Body of pancreas (tissue), 4 donors: ENCODE results near the gene PRM1. TPM values are rescaled to one million over a fixed set of nuclear protein-coding genes. Genes with fewer than 3 reads are reported as not detected.

Experiments used
- ATAC-seq: fragments of 150-250 bp; one replicate; pipeline ENCODE4 v1.9.1; 2016
- DNase-seq, 4 donors: peaks; one replicate each; pipeline ENCODE4 v3.0.0-alpha.2; 2019
- H3K27ac ChIP-seq, 4 donors: fragments of 200-600 bp; sonication (generic); 1 replicate in 3 of 4; 2 replicates in 1 of 4; pipeline versions ENCODE4 v1.5.1 to v1.6.1; 2016 to 2019; ENCODE audit warnings: mild to moderate bottlenecking in 1 of 4, mixed read lengths in 1 of 4, moderate library complexity in 1 of 4
- H3K27me3 ChIP-seq, 2 donors: fragments of 200-600 bp; sonication (generic); one replicate each; pipeline ENCODE4 v1.6.0; 2016; ENCODE audit warnings: mild to moderate bottlenecking in 1 of 2
- H3K36me3 ChIP-seq, 2 donors: fragments of 200-600 bp; sonication (generic); replicated peaks in 1 of 2; 2 replicates each; pipeline ENCODE4 v1.5.1; 2016; ENCODE audit warnings: low read depth in 2 of 2; ENCODE audit not compliant: insufficient read depth in 1 of 2
- H3K4me1 ChIP-seq: fragments of 200-600 bp; sonication (generic); one replicate; pipeline ENCODE4 v1.6.0; 2016
- H3K4me3 ChIP-seq, 2 donors: fragments of 200-600 bp; sonication (generic); 1 replicate in 1 of 2; 2 replicates in 1 of 2; pipeline ENCODE4 v1.5.1; 2016 to 2019
- H3K9me3 ChIP-seq, 3 donors: fragments of 200-600 bp; sonication (generic); 1 replicate in 2 of 3; 2 replicates in 1 of 3; pipeline ENCODE4 v1.5.1; 2016
- CTCF ChIP-seq, 7 experiments: fragments of 450-650 bp in 4 of 7; fragments of 200-600 bp in 3 of 7; sonication (generic) in 3 of 7; IDR thresholded peaks; one replicate each; pipeline ENCODE4 v1.5.1; 2016 to 2019; ENCODE audit warnings: antibody characterized with exemption in 7 of 7
- POLR2A ChIP-seq, 3 donors: fragments of 450-650 bp; IDR thresholded peaks; one replicate each; pipeline ENCODE4 v1.6.1; 2016; ENCODE audit warnings: antibody characterized with exemption in 3 of 3, mild to moderate bottlenecking in 2 of 3
- WGBS, 2 donors: methylation state at CpG; one replicate each; pipeline ENCODE4 v1.1.5; 2017; 5-methylcytosine and 5-hydroxymethylcytosine counted together
- intact Hi-C: fragments of 100-400 bp; cut with DNase I; formaldehyde crosslinking; loops from one replicate; pipeline ENCODE4 v1.15.1; 2023
- total RNA-seq, 2 donors: library from RNA; depleted of rRNA; stranded (reverse); fragments of >200 nt; gene quantifications; one replicate each; pipeline ENCODE4 v1.1.0, GENCODE V29; 2016

PRM1 gene
- total RNA-seq, 2 donors from 2014 or later, result not detected

- no peak for TF ChIP-seq POLR2A (IDR thresholded peaks at IDR 0.05)
- TF ChIP-seq CTCF (IDR thresholded peaks at IDR 0.05), result no peak
- ATAC-seq (no peak), DNase-seq (no peak)
- no peaks in the 10 kb centered on the region for H3K4me1 ChIP-seq
- 82 to 83% methylated on average over 12 of the region's 12 CpGs for WGBS, 2 donors
- H3K4me3 ChIP-seq, result no peak overlapping the region
- no peaks in the 10 kb centered on the region for H3K36me3 ChIP-seq
- no peaks in the 10 kb centered on the region for H3K9me3 ChIP-seq
- intact Hi-C loops, result no loop called here
- H3K27me3 ChIP-seq, result no peaks in the 10 kb centered on the region
- H3K27ac ChIP-seq, result no peak overlapping the region
Measured at GRCh38 chr16:11277607-11278337, 3.4 kb downstream of the PRM1 start.

- DNase-seq (no peak), ATAC-seq (no peak)
- H3K27ac ChIP-seq, result no peak overlapping the region
- 84 to 89% methylated on average over 11 of the region's 11 CpGs for WGBS, 2 donors
- H3K27me3 ChIP-seq, result no peaks in the 10 kb centered on the region
- H3K9me3 ChIP-seq, result no peaks in the 10 kb centered on the region
- no peak overlapping the region for H3K4me3 ChIP-seq
- TF ChIP-seq CTCF (IDR thresholded peaks at IDR 0.05), result no peak
- TF ChIP-seq POLR2A (IDR thresholded peaks at IDR 0.05), result no peak
- intact Hi-C loops, result no loop called here
- H3K36me3 ChIP-seq, result no peaks in the 10 kb centered on the region
- H3K4me1 ChIP-seq, result no peaks in the 10 kb centered on the region
Measured at GRCh38 chr16:11276896-11277593, 4.1 kb downstream of the PRM1 start.

GRCh38 chr16:11276143-11276895, 4.8 kb downstream of the PRM1 start, which contains the start of gene PRM2:
Gene PRM2, minus strand, starts transcription at chr16:11276480. Its CDS starts 110 bp downstream, at chr16:11276370.
- no peaks in the 10 kb centered on the region for H3K27me3 ChIP-seq
- H3K9me3 ChIP-seq, result no peaks in the 10 kb centered on the region
- WGBS, 2 donors, result 89% methylated on average over 10 to 26 of the region's 26 CpGs
- no peaks in the 10 kb centered on the region for H3K4me1 ChIP-seq
- no peak for TF ChIP-seq CTCF (IDR thresholded peaks at IDR 0.05)
- TF ChIP-seq POLR2A (IDR thresholded peaks at IDR 0.05), result no peak
- intact Hi-C loops, result no loop called here
- H3K4me3 ChIP-seq, result no peak within 1 kb of the TSS
- no peak within 1 kb of the TSS for H3K27ac ChIP-seq
- DNase-seq (no peak), ATAC-seq (no peak)
- H3K36me3 ChIP-seq, result no peaks in the 10 kb centered on the region

GRCh38 chr16:11274964-11275363, 6.2 kb downstream of the PRM1 start:
- Histone ChIP-seq H3K4me3 (no peak overlapping the region), H3K27ac (no peak overlapping the region), H3K9me3 (no peaks in the 10 kb centered on the region), H3K4me1 (no peaks in the 10 kb centered on the region), H3K27me3 (no peaks in the 10 kb centered on the region), H3K36me3 (no peaks in the 10 kb centered on the region)
- ATAC-seq, result no peak
- DNase-seq, result no peak
- intact Hi-C loops, result no loop called here
- no peak for TF ChIP-seq POLR2A (IDR thresholded peaks at IDR 0.05)
- no peak for TF ChIP-seq CTCF (IDR thresholded peaks at IDR 0.05)
- 74 to 91% methylated on average over 6 to 7 of the region's 7 CpGs for WGBS, 2 donors
